ENCODE results near the gene FKBP5. TPM values are rescaled to one million over a fixed set of nuclear protein-coding genes. Genes with fewer than 3 reads are reported as not detected.
A peak's percentile ranks its signal among the peaks of the same experiment; 100 is the strongest.

Gene FKBP5
- total and polyA plus RNA-seq, 9 of the 15 experiments (the other 6 are each of a cell fraction or from before 2014, with no cell fraction given): 32.7 to 151 (median 75.0) TPM

- peak; percentile 63 to 97 for TF ChIP-seq E2F6 (IDR thresholded peaks at IDR 0.05; ENCODE audit: borderline replicate concordance in 1 of 2, extremely low read depth in 1 of 2, insufficient read depth in 1 of 2, insufficient read length in 1 of 2, low read depth in 1 of 2, low read length in 1 of 2, poor library complexity in 1 of 2, severe bottlenecking in 1 of 2)
- TF ChIP-seq ZKSCAN8 (CRISPR knock-in tag; IDR thresholded peaks at IDR 0.05): no peak
- TF ChIP-seq STAT5A (IDR thresholded peaks at IDR 0.05; ENCODE audit: borderline replicate concordance, low read length): no peak
- TF ChIP-seq CHD2 (IDR thresholded peaks at IDR 0.05; ENCODE audit: low read depth, low read length): peak; percentile 68
- no peak for TF ChIP-seq PHTF2 (CRISPR knock-in tag; IDR thresholded peaks at IDR 0.05)
- TF ChIP-seq ZNF76 (CRISPR knock-in tag; IDR thresholded peaks at IDR 0.05; ENCODE audit: borderline replicate concordance): peak; percentile 72; the same call in 1 of the 2 replicates
- TF ChIP-seq PPARD (CRISPR knock-in tag; IDR thresholded peaks at IDR 0.05): no peak
- peak; percentile 55 for TF ChIP-seq POLR2H (tag; IDR thresholded peaks at IDR 0.05; ENCODE audit: low read depth)
- peak; percentile 26 for TF ChIP-seq FUS (optimal IDR thresholded peaks at IDR 0.05; ENCODE audit: low read depth, low read length)
- TF ChIP-seq, protein P1, sequence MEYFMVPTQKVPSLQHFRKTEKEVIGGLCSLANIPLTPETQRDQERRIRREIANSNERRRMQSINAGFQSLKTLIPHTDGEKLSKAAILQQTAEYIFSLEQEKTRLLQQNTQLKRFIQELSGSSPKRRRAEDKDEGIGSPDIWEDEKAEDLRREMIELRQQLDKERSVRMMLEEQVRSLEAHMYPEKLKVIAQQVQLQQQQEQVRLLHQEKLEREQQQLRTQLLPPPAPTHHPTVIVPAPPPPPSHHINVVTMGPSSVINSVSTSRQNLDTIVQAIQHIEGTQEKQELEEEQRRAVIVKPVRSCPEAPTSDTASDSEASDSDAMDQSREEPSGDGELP (CRISPR knock-in tag; IDR thresholded peaks at IDR 0.05; ENCODE audit: borderline replicate concordance): 0 out of 2 replicates have a peak, but pooled peaks have one; percentile 84
- 0 out of 2 replicates have a peak, but pooled peaks have one; percentile 42 for TF ChIP-seq CBX1 (IDR thresholded peaks at IDR 0.05; ENCODE audit: low read depth)
- TF ChIP-seq MEIS2 (IDR thresholded peaks at IDR 0.05; ENCODE audit: partially characterized antibody): peak; percentile 44
- TF ChIP-seq CCNT2 (IDR thresholded peaks at IDR 0.05; ENCODE audit: borderline replicate concordance, extremely low read depth, insufficient read length, low read depth, low read length): peak; percentile 73
- TF ChIP-seq ELK3 (CRISPR knock-in tag; IDR thresholded peaks at IDR 0.05): no peak
- peak; percentile 68 for TF ChIP-seq KDM5B (IDR thresholded peaks at IDR 0.05; ENCODE audit: insufficient replicate concordance, low read depth, low read length)
- peak; percentile 86 for TF ChIP-seq SP1 (CRISPR knock-in tag; IDR thresholded peaks at IDR 0.05)
- peak; percentile 87 for TF ChIP-seq RBBP5 (IDR thresholded peaks at IDR 0.05; ENCODE audit: borderline replicate concordance, insufficient read depth, low read length, poor library complexity, severe bottlenecking)
- TF ChIP-seq XRCC3 (IDR thresholded peaks at IDR 0.05): no peak
- TF ChIP-seq PBX2 (CRISPR knock-in tag; IDR thresholded peaks at IDR 0.05; ENCODE audit: low read depth): peak; percentile 93
- TF ChIP-seq PBX2 (tag; conservative IDR thresholded peaks at IDR 0.05; ENCODE audit: low read depth): peak; percentile 92
These were observed at the start of gene FKBP5 (continued) for GRCh38 chr6:35688605-35689322.
